K562 (cell line): ENCODE data around the gene TTC31. TPM values are rescaled to one million over a fixed set of nuclear protein-coding genes. Genes with fewer than 3 reads are reported as not detected.
A peak's percentile ranks its signal among the peaks of the same experiment; 100 is the strongest.

Experiments used
- CTCF ChIP-seq, 3 experiments: IDR thresholded peaks in 2 of 3; conservative IDR thresholded peaks in 1 of 3; 2 replicates each; pipeline ENCODE4 v1.5.1; 2011 to 2012; ENCODE audit warnings: low read length in 3 of 3, mild to moderate bottlenecking in 3 of 3, control low read depth in 2 of 3, improper control_type of control experiment in 1 of 3, inconsistent platforms in 1 of 3, low read depth in 1 of 3, mixed read lengths in 1 of 3, moderate library complexity in 1 of 3; ENCODE audit not compliant: insufficient read depth in 2 of 3
- ELK3 ChIP-seq: fragments of 450-650 bp; formaldehyde crosslinking; IDR thresholded peaks from 2 replicates; pipeline ENCODE4 v1.4.0; 2020; ENCODE audit warnings: mild to moderate bottlenecking
- GATAD2B ChIP-seq: fragments of 450-650 bp; IDR thresholded peaks from 2 replicates; pipeline ENCODE4 v1.6.1; 2017; ENCODE audit warnings: mild to moderate bottlenecking, borderline replicate concordance
- GTF3C2 ChIP-seq: IDR thresholded peaks from 3 replicates; pipeline ENCODE4 v1.6.1; 2011; ENCODE audit warnings: borderline replicate concordance, mild to moderate bottlenecking, moderate library complexity; ENCODE audit not compliant: insufficient read length; ENCODE audit errors: extremely low read depth
- L3MBTL2 ChIP-seq: fragments of 450-650 bp; IDR thresholded peaks from 2 replicates; pipeline ENCODE4 v1.6.1; 2016; ENCODE audit warnings: mild to moderate bottlenecking, moderate library complexity
- MCM2 ChIP-seq: fragments of 450-650 bp; IDR thresholded peaks from 2 replicates; pipeline ENCODE4 v1.6.1; 2017; ENCODE audit warnings: low read depth, mild to moderate bottlenecking
- MYC ChIP-seq, 2 experiments: fragments of 250-450 bp in 1 of 2; sonication (Bioruptor Pico) in 1 of 2; IDR thresholded peaks; 2 replicates each; pipeline versions ENCODE4 v1.5.1 to v1.6.1; 2012 to 2021; ENCODE audit warnings: low read depth in 2 of 2, borderline replicate concordance in 1 of 2, improper control_type of control experiment in 1 of 2, low read length in 1 of 2, mild to moderate bottlenecking in 1 of 2, moderate library complexity in 1 of 2
- POLR2AphosphoS2 ChIP-seq: IDR thresholded peaks from 2 replicates; pipeline ENCODE4 v1.6.1; 2012; ENCODE audit warnings: low read length, improper control_type of control experiment
- SMARCE1 ChIP-seq: fragments of 450-650 bp; IDR thresholded peaks from 2 replicates; pipeline ENCODE4 v1.7.1; 2016; ENCODE audit warnings: mild to moderate bottlenecking
- ZBTB2 ChIP-seq: fragments of 450-650 bp; IDR thresholded peaks from 2 replicates; pipeline ENCODE4 v1.6.1; 2016; ENCODE audit warnings: antibody characterized with exemption
- ZBTB26 ChIP-seq: fragments of 450-650 bp; formaldehyde crosslinking; IDR thresholded peaks from 2 replicates; pipeline ENCODE4 v1.4.0; 2022; ENCODE audit warnings: missing genetic modification characterization
- ZNF140 ChIP-seq: fragments of 250-450 bp; sonication (Bioruptor Pico); IDR thresholded peaks from 2 replicates; pipeline ENCODE4 v1.8.0; 2021; ENCODE audit warnings: moderate library complexity, mild to moderate bottlenecking, inconsistent platforms
- ZNF224 ChIP-seq: sonication (generic); formaldehyde crosslinking; IDR thresholded peaks from 2 replicates; pipeline ENCODE4 v1.8.0; 2022; ENCODE audit warnings: mild to moderate bottlenecking, missing genetic modification reagents
- ZNF311 ChIP-seq: fragments of 250-450 bp; sonication (Bioruptor Pico); IDR thresholded peaks from 2 replicates; pipeline ENCODE4 v1.4.0; 2020; ENCODE audit warnings: mild to moderate bottlenecking, moderate library complexity
- ZNF740 ChIP-seq, 3 experiments: fragments of 200-800 bp in 1 of 3; sonication (Bioruptor generic) in 1 of 3; sonication (generic) in 1 of 3; formaldehyde crosslinking in 1 of 3; IDR thresholded peaks; 2 replicates each; pipeline versions ENCODE4 v1.6.1 to v1.8.0; 2016 to 2022; ENCODE audit warnings: mild to moderate bottlenecking in 2 of 3, missing compliant biosample characterization in 2 of 3, missing genetic modification characterization in 2 of 3, missing genetic modification reagents in 1 of 3
- polyA plus RNA-seq, 8 experiments: library from polyadenylated mRNA; depleted of rRNA in 4 of 8; stranded (reverse) in 5 of 8; unstranded in 3 of 8; fragments of >200 nt; fragmentation: Nextera tagmentation in 2 of 8; fragmentation: Illumina TruSeq in 1 of 8; extraction: Ambion mirVana in 2 of 8; extraction: Trizol in 1 of 8; gene quantifications; 2 replicates each; pipeline versions ENCODE4 v1.2.1 to v1.2.3, GENCODE V29; 2011 to 2014; ENCODE audit warnings: inconsistent platforms in 1 of 8, missing spikeins in 1 of 8
- total RNA-seq, 7 experiments: library from RNA; depleted of rRNA in 6 of 7; stranded (reverse); fragments of >200 nt in 6 of 7; fragmentation: Illumina TruSeq in 2 of 7; extraction: Trizol in 2 of 7; gene quantifications; 2 replicates each; pipeline versions ENCODE4 v1.2.1 to v1.2.3, GENCODE V29; 2011 to 2021; ENCODE audit warnings: low replicate concordance in 1 of 7

Gene TTC31
- total and polyA plus RNA-seq, 9 of the 15 experiments (the other 6 are each of a cell fraction or from before 2014, with no cell fraction given), result 4.7 to 30.5 (median 15.9) TPM

- TF ChIP-seq ZBTB26 (CRISPR knock-in tag) (no peak), ZBTB2 (0 out of 2 replicates have a peak, but pooled peaks have one; percentile 29), SMARCE1 (no peak), CTCF (IDR thresholded peaks at IDR 0.05 in 2 of 3, conservative IDR thresholded peaks at IDR 0.05 in 1 of 3; ENCODE audit: insufficient read depth in 2 of 3, low read depth in 1 of 3, low read length in 3 of 3) (no peak; a peak in 1 of 6 replicates), ZNF740 (CRISPR knock-in tag; IDR thresholded peaks at IDR 0.05) (peak; percentile 89), ZNF740 (tag; IDR thresholded peaks at IDR 0.05) (peak in 1 of 2 experiments; percentile 85; a peak in 2 of 4 replicates), GATAD2B (0 out of 2 replicates have a peak, but pooled peaks have one; percentile 19), MYC (IDR thresholded peaks at IDR 0.05; ENCODE audit: low read depth, low read length) (peak; percentile 91), MYC (CRISPR knock-in tag; IDR thresholded peaks at IDR 0.05; ENCODE audit: borderline replicate concordance, low read depth) (no peak; the same call in 1 of the 2 replicates), ZNF140 (CRISPR knock-in tag) (no peak), MCM2 (no peak), L3MBTL2 (peak; percentile 98), ZNF224 (CRISPR knock-in tag) (no peak), POLR2AphosphoS2 (no peak), ELK3 (CRISPR knock-in tag) (no peak), GTF3C2 (no peak), ZNF311 (CRISPR knock-in tag) (no peak)
These were observed 47.6 kb downstream of the TTC31 start (continued) for GRCh38 chr2:74530239-74531187.
